Mucosa of stomach (tissue), 1 donor: ENCODE results near the gene GLTP.
"Not testable (repeated sequence)": the region's sequence is repeated elsewhere in the genome, so short reads cannot be mapped to it uniquely, and the experiment has no call there.

Experiments
- H3K27me3 ChIP-seq: one replicate; pipeline ENCODE4 v1.7.0; 2013; ENCODE audit warnings: mild to moderate bottlenecking, low read length; ENCODE audit not compliant: control insufficient read depth, insufficient read depth
- H3K36me3 ChIP-seq: one replicate; pipeline ENCODE4 v1.7.0; 2013; ENCODE audit warnings: low read length; ENCODE audit not compliant: control insufficient read depth, insufficient read depth
- H3K4me1 ChIP-seq: one replicate; pipeline ENCODE4 v1.7.0; 2013; ENCODE audit warnings: mild to moderate bottlenecking, low read length; ENCODE audit not compliant: control insufficient read depth, insufficient read depth
- H3K4me3 ChIP-seq: one replicate; pipeline ENCODE4 v1.7.0; 2013; ENCODE audit warnings: low read length
- H3K9ac ChIP-seq: one replicate; pipeline ENCODE4 v1.7.0; 2013; ENCODE audit warnings: mild to moderate bottlenecking, low read length, moderate library complexity
- H3K9me3 ChIP-seq: one replicate; pipeline ENCODE4 v1.7.0; 2013; ENCODE audit warnings: mild to moderate bottlenecking, low read length, moderate library complexity; ENCODE audit not compliant: control insufficient read depth
- donor health status: Pancreatic carcinoma.

The GLTP gene

GRCh38 chr12:109899345-109899744, 19.0 kb upstream of the GLTP start:
- H3K9me3 ChIP-seq, H3K36me3 ChIP-seq, H3K27me3 ChIP-seq: not testable (repeated sequence)
- Histone ChIP-seq H3K4me1 (peaks cover 13% of the 10 kb centered on the region), H3K9ac (peak overlapping the region; percentile 78), H3K4me3 (peak overlapping the region; percentile 95)

GRCh38 chr12:109897029-109897428, 16.7 kb upstream of the GLTP start:
- Histone ChIP-seq H3K9me3 (no peaks in the 10 kb centered on the region), H3K9ac (no peak overlapping the region), H3K36me3 (no peaks in the 10 kb centered on the region), H3K27me3 (peaks cover 5% of the 10 kb centered on the region), H3K4me1 (peaks cover 13% of the 10 kb centered on the region), H3K4me3 (no peak overlapping the region)

GRCh38 chr12:109896188-109896587, 15.8 kb upstream of the GLTP start:
- H3K27me3 ChIP-seq = peaks cover 5% of the 10 kb centered on the region
- no peaks in the 10 kb centered on the region for H3K9me3 ChIP-seq
- no peak overlapping the region for H3K9ac ChIP-seq

GRCh38 chr12:109894939-109895338, 14.6 kb upstream of the GLTP start:
- H3K36me3 ChIP-seq = no peaks in the 10 kb centered on the region
- H3K9me3 ChIP-seq = no peaks in the 10 kb centered on the region
- H3K4me3 ChIP-seq = no peak overlapping the region
- H3K27me3 ChIP-seq = peaks cover 5% of the 10 kb centered on the region
- H3K4me1 ChIP-seq = peaks cover 5% of the 10 kb centered on the region
- no peak overlapping the region for H3K9ac ChIP-seq

More at GRCh38 chr12:109896188-109896587, 15.8 kb upstream of the GLTP start:
- Histone ChIP-seq H3K4me3 (no peak overlapping the region), H3K4me1 (peaks cover 6% of the 10 kb centered on the region), H3K36me3 (no peaks in the 10 kb centered on the region)

GRCh38 chr12:109893261-109893995, 13.1 kb upstream of the GLTP start:
- no peaks in the 10 kb centered on the region for H3K9me3 ChIP-seq
- no peaks in the 10 kb centered on the region for H3K4me1 ChIP-seq
- H3K27me3 ChIP-seq = peaks cover 5% of the 10 kb centered on the region
- H3K9ac ChIP-seq = no peak overlapping the region
- H3K36me3 ChIP-seq = no peaks in the 10 kb centered on the region
- H3K4me3 ChIP-seq = no peak overlapping the region

- Histone ChIP-seq H3K27me3 (peaks cover 5% of the 10 kb centered on the region), H3K4me1 (no peaks in the 10 kb centered on the region), H3K9ac (no peak overlapping the region), H3K4me3 (no peak overlapping the region), H3K9me3 (no peaks in the 10 kb centered on the region), H3K36me3 (no peaks in the 10 kb centered on the region)
Observed at GRCh38 chr12:109892748-109893147, 12.4 kb upstream of the GLTP start.

GRCh38 chr12:109892165-109892715, 11.9 kb upstream of the GLTP start:
- H3K9me3 ChIP-seq = no peaks in the 10 kb centered on the region

GRCh38 chr12:109891731-109892130, 11.4 kb upstream of the GLTP start:
- H3K4me3 ChIP-seq, H3K9me3 ChIP-seq, H3K9ac ChIP-seq, H3K27me3 ChIP-seq, H3K4me1 ChIP-seq, H3K36me3 ChIP-seq: not testable (repeated sequence)

More at GRCh38 chr12:109892165-109892715, 11.9 kb upstream of the GLTP start:
- Histone ChIP-seq H3K9ac (no peak overlapping the region), H3K4me1 (no peaks in the 10 kb centered on the region), H3K27me3 (peaks cover 5% of the 10 kb centered on the region), H3K36me3 (no peaks in the 10 kb centered on the region), H3K4me3 (no peak overlapping the region)

- H3K36me3 ChIP-seq = no peaks in the 10 kb centered on the region
- no peak overlapping the region for H3K9ac ChIP-seq
- peaks cover 5% of the 10 kb centered on the region for H3K27me3 ChIP-seq
- H3K4me1 ChIP-seq = no peaks in the 10 kb centered on the region
- H3K4me3 ChIP-seq = no peak overlapping the region
- no peaks in the 10 kb centered on the region for H3K9me3 ChIP-seq
Observed at GRCh38 chr12:109890620-109891170, 10.4 kb upstream of the GLTP start.

GRCh38 chr12:109888179-109889020, 8.1 kb upstream of the GLTP start:
- no peaks in the 10 kb centered on the region for H3K36me3 ChIP-seq
- no peak overlapping the region for H3K4me3 ChIP-seq
- peaks cover 5% of the 10 kb centered on the region for H3K27me3 ChIP-seq
- H3K9me3 ChIP-seq = no peaks in the 10 kb centered on the region
- no peak overlapping the region for H3K9ac ChIP-seq
- H3K4me1 ChIP-seq = no peaks in the 10 kb centered on the region

GRCh38 chr12:109885616-109886015, 5.3 kb upstream of the GLTP start:
- Histone ChIP-seq H3K36me3 (no peaks in the 10 kb centered on the region), H3K9me3 (no peaks in the 10 kb centered on the region), H3K4me3 (no peak overlapping the region), H3K27me3 (no peaks in the 10 kb centered on the region), H3K4me1 (no peaks in the 10 kb centered on the region), H3K9ac (no peak overlapping the region)

GRCh38 chr12:109883461-109883860, 3.1 kb upstream of the GLTP start:
- Histone ChIP-seq H3K9ac (no peak overlapping the region), H3K27me3 (no peaks in the 10 kb centered on the region), H3K9me3 (no peaks in the 10 kb centered on the region), H3K4me1 (peaks cover 12% of the 10 kb centered on the region), H3K4me3 (no peak overlapping the region), H3K36me3 (no peaks in the 10 kb centered on the region)
